Stimulated activated CD8-positive, alpha-beta memory T cell treated with anti-CD3 and anti-CD28 coated beads, Interleukin-15, amount 100 ng/mL, for 4 hours (primary cell): ENCODE results near the gene SYCP2.

Experiments used
- DNase-seq, 2 donors: peaks; one replicate each; pipeline ENCODE4 v3.0.0-alpha.2; 2020; ENCODE audit warnings: low read depth in 2 of 2

The SYCP2 gene

GRCh38 chr20:59822291-59823029 is 111.0 kb downstream of the SYCP2 start:
- DNase-seq, result no peak

DNA sequence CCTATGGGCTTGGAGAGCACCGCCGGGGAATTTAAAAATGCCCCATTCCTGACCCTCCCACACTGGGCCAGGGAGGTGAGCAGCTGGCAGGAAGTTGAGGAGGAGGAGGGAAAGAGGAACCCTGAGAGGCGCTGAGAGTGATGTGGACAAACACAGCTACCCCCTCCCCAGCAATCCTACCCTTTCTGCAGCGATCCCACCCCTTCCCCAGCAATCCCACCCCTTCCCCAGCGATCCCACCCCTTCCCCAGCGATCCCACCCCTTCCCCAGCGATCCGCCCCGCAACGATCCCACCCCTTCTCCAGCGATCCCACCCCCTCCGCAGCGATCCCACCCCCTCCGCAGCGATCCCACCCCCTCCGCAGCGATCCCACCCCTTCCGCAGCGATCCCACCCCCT is 111.6 kb downstream of the SYCP2 start:
- DNase-seq, result no peak

- no peak for DNase-seq
These were observed 112.2 kb downstream of the SYCP2 start for GRCh38 chr20:59821201-59821600.

DNA sequence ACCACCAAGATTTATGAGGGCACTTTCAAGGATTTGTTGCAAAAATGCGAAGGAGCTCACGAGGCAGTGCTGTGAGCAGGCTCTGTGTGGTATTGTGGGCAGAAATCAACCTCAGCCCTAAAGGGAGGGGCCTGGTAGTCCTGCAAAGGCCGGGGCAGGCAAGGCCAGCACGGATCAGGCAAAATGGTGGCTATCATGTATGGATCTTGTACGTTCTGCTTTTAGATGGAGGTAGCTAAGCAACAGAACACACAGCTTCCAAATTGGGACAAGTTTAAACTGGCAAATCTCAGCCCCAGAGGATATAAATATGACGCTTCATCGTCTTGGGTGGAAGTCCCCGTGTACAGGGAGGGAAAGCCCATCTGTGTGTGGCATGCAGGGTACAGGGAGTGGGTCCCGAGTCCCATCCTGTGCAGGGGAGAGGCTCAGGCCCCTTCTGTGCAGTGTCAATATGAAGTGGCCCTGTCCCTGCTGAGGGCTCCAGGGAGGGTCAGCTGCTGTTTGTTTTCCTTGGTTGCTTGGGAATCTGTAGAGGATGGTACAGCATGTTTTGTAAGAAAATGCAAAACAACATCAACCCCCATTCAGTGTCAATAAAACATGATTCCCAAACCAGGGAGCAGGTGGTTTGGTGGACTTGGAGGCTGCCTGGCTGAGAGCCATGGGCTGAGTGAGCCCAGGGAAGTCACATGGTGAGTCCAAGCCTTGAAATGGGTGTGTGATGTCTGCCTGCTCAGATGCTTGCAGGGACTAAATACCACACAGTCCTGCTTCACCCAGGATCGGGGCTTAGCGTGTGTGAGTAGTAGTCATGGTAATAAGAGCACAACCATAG is 113.0 kb downstream of the SYCP2 start:
- DNase-seq, result no peak

DNA sequence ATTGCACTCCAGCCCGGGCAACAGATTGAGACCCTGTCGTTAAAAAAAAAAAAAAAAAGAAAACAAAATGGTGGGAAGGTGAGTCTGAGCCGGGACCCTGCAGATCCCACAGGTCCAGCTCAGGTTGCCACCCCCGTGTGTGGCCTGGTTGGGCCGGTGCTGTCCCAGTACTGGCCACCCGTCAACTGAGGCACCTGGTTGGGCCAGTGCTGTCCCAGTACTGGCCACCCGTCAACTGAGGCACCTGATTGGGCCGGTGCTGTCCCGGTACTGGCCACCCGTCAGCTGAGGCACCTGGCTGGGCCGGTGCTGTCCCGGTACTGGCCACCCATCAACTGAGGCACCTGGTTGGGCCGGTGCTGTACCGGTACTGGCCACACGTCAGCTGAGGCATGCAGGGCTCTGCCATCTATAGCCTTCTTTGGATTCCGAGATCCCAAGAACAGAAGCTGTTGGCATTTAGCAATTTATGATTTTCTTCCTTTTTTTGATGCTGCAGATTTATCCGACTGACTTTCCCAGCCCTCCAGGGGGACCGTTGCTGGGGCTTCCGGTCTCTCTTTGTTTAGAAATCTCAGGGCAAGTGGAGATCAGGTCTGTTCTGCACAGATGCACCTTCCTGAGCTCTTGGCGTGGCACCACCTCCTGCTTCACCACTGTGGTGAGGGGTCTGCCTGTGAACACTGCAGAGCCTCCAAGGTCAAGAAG is 113.8 kb downstream of the SYCP2 start:
- DNase-seq, result no peak

DNA sequence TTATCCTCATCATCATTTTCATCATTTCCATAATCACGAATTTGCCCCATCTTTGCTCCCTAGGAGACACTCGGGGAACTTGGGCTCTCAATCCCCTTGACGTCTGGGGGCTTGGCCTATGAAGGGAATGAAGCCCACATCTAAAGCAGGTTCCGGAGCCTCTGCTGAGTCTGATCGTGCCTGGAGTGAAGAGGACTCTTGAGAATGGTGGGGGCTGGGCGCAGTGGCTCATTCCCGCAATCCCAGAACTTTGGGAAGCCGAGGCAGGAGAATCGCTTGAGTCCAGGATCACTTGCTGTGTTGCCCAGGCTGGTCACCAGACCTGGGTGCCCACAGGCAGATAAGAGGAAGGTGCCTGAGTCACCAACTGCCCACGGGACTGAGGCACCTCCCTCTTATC is 114.5 kb downstream of the SYCP2 start:
- DNase-seq, result no peak

- no peak for DNase-seq
These were observed 115.4 kb downstream of the SYCP2 start for GRCh38 chr20:59817846-59818615.

GRCh38 chr20:59817406-59817805 is 116.0 kb downstream of the SYCP2 start:
- no peak for DNase-seq

DNA sequence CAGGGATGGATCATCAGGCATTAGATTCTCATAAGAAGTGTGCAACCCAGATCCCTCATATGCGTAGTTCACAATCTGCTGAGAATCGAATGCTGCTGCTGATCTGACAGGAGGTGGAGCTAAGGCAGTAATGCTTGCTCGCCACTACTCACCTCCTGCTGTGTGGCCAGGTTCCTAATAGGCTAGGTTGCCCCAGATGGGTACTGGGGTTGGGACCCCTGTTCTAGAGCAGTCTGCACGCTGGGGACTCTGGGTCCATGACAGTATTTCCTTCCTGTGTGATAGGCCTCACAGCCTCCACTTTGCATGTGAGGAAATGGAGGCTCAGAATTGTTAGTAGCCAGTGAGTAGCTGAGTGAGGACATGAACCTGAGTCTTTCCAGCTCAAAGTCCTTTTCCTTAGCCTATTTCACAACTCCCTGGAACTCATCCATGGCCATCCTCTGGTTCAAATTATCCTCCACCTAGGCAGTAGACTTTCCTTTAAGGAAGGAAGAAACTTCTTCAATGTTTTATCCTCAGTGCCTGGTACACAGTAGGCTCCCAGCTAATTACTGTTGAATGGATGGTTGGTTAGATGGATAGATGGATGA is 117.2 kb downstream of the SYCP2 start:
- no peak for DNase-seq

- DNase-seq, result no peak
These were observed 118.5 kb downstream of the SYCP2 start for GRCh38 chr20:59814840-59815340.

- DNase-seq, result no peak
These were observed 119.2 kb downstream of the SYCP2 start for GRCh38 chr20:59813948-59814839.
